Endothelial cell (in vitro differentiated cells): ENCODE data around the gene LYPD5. TPM values are rescaled to one million over a fixed set of nuclear protein-coding genes. Genes with fewer than 3 reads are reported as not detected.

Source experiments
- DNase-seq: peaks from one replicate; pipeline ENCODE4 v3.0.0; 2021; ENCODE audit warnings: low spot score
- H3K27ac Mint-ChIP-seq: one replicate; pipeline ENCODE4 v1.8.0; 2021; ENCODE audit warnings: mixed read lengths, inconsistent platforms; ENCODE audit not compliant: unreplicated experiment
- H3K27me3 Mint-ChIP-seq: one replicate; pipeline ENCODE4 v1.8.0; 2021; ENCODE audit warnings: mild to moderate bottlenecking, moderate library complexity, mixed read lengths, inconsistent platforms; ENCODE audit not compliant: unreplicated experiment
- H3K36me3 Mint-ChIP-seq: one replicate; pipeline ENCODE4 v1.8.0; 2021; ENCODE audit warnings: mild to moderate bottlenecking, low read depth, mixed read lengths, inconsistent platforms; ENCODE audit not compliant: unreplicated experiment
- H3K4me1 Mint-ChIP-seq: one replicate; pipeline ENCODE4 v1.8.0; 2021; ENCODE audit warnings: mild to moderate bottlenecking, mixed read lengths, inconsistent platforms; ENCODE audit not compliant: unreplicated experiment
- H3K4me3 Mint-ChIP-seq: one replicate; pipeline ENCODE4 v1.8.0; 2021; ENCODE audit warnings: mild to moderate bottlenecking, mixed read lengths, inconsistent platforms; ENCODE audit not compliant: unreplicated experiment
- H3K9me3 Mint-ChIP-seq: one replicate; pipeline ENCODE4 v1.8.0; 2021; ENCODE audit warnings: mixed read lengths, inconsistent platforms; ENCODE audit not compliant: unreplicated experiment
- total RNA-seq: library from RNA; stranded (reverse); fragmentation: NEBNext Ultra II Directional; extraction: Animal tissue kit (Norgen Biotek cat#: 25700); gene quantifications from one replicate; pipeline ENCODE4 v1.2.1, GENCODE V29; 2021; ENCODE audit not compliant: unreplicated experiment
- TF ChIP-seq, protein P1 (sequence below): fragments of 200-600 bp; sonication (generic); IDR thresholded peaks from one replicate; pipeline ENCODE4 v1.5.0; 2021; ENCODE audit warnings: antibody characterized with exemption; ENCODE audit not compliant: unreplicated experiment

LYPD5 gene
- total RNA-seq, 1 donor from 2014 or later = not detected

DNA sequence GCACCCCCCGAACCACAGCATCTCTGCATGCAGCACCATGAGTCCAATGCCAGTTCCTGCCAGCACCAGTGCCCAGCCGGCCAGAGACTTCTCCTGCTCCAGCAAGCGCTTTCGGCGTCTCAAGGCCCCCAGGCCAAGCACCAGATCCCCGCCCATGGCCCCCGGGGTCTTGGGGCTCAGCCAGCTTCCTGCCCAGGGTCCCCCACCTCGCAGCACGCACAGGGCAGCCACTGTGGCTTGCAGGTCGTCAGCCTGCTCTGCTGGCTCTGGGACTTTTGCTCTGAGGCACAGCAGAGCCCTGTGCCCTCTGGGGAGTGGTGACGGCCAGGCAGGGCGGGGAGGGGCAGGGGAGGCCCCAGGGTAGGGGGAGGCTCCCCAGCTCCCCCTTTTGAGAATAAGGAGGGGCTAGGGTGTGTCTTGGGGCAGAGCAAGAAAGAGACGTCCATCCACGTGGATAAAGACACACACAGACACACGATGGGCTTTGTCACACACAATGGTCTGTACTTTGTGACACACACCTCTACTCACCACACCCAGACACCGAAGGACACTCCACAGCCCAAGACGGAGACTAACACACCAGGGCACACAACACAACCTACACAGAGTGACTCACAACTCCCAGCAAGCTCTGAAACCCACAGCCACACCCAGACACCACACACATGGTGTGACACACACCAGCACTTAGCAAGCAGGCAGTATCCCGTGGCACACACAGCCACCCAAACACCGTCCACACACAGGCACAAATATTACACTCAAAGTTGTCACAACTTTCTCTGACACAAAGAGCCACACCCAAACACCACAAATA lies 21.3 kb downstream of the LYPD5 start, which contains the start of gene KCNN4:
Gene KCNN4 (minus strand): TSS at position 268 of the 820 bp plus-strand sequence. CDS start 112 bp downstream, at position 156.
- Mint-ChIP-seq H3K27ac (no peak within 1 kb of the TSS), H3K27me3 (peaks cover 19% of the 10 kb centered on the region), H3K9me3 (no peaks in the 10 kb centered on the region), H3K36me3 (peaks cover 8% of the 10 kb centered on the region), H3K4me1 (peaks cover 23% of the 10 kb centered on the region), H3K4me3 (peak within 1 kb of the TSS; percentile 45)
- DNase-seq = no peak
- TF ChIP-seq, protein P1, sequence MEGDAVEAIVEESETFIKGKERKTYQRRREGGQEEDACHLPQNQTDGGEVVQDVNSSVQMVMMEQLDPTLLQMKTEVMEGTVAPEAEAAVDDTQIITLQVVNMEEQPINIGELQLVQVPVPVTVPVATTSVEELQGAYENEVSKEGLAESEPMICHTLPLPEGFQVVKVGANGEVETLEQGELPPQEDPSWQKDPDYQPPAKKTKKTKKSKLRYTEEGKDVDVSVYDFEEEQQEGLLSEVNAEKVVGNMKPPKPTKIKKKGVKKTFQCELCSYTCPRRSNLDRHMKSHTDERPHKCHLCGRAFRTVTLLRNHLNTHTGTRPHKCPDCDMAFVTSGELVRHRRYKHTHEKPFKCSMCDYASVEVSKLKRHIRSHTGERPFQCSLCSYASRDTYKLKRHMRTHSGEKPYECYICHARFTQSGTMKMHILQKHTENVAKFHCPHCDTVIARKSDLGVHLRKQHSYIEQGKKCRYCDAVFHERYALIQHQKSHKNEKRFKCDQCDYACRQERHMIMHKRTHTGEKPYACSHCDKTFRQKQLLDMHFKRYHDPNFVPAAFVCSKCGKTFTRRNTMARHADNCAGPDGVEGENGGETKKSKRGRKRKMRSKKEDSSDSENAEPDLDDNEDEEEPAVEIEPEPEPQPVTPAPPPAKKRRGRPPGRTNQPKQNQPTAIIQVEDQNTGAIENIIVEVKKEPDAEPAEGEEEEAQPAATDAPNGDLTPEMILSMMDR = no peak

DNA sequence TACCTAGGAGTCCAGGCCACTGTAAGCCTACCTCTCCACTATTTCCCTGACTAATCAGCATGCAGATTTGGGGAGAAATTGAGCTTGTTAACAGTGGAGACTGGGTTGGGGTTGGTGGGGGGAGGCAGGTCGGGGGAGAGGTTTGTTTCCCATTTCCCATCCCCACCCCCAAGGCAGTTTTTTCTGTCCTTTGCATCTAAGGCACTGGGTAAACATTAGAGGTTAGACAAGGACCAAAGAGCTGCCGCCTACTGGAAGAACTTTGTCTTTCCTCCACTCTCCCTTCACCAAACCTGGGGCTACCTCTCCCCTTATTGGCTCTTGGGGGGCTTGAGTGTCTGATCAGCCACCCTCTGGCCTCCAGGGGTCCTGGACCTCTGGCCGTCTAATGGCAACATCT lies 22.4 kb downstream of the LYPD5 start:
- H3K4me1 Mint-ChIP-seq = peaks cover 25% of the 10 kb centered on the region
- DNase-seq = no peak
- TF ChIP-seq, protein P1 = no peak
- peaks cover 8% of the 10 kb centered on the region for H3K36me3 Mint-ChIP-seq
- peaks cover 19% of the 10 kb centered on the region for H3K27me3 Mint-ChIP-seq
- no peak overlapping the region for H3K4me3 Mint-ChIP-seq
- no peaks in the 10 kb centered on the region for H3K9me3 Mint-ChIP-seq
- no peak overlapping the region for H3K27ac Mint-ChIP-seq

DNA sequence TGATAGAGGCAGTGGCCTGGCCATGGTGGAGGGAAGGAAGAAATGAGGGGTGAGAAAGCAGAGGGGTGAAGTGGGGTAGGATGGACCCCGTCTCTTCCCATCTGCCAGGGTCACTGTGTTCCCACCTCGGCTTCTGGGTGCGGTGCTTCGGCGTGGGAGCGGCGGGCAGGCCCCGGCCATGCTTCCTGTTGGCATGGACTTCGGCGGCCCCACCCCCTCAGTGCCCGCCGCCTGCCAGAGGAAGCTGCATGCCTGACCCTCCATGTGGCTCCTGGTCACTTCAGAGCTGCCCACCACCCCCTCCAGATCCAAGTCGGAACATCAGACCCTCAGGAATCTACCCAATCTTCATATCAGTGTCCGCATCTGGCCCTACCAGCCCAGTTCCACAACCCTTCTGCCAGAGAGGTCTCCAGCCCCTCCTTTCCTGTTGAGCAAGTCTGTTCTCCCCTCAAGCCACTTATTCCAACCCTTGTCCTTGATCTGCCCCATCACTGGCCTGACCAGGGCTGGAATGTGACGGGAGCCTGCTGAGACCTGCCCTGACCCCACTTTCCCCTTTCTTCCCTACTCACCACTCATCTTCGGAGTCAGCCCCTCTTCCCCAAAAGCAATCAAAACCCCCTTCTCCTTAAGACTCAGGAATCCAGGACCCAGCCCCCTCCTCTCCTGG lies 23.0 kb downstream of the LYPD5 start:
- peaks cover 21% of the 10 kb centered on the region for H3K27me3 Mint-ChIP-seq
- no peaks in the 10 kb centered on the region for H3K9me3 Mint-ChIP-seq
- no peak overlapping the region for H3K27ac Mint-ChIP-seq
- no peak for DNase-seq
- TF ChIP-seq, protein P1 = no peak
- H3K36me3 Mint-ChIP-seq = peaks cover 7% of the 10 kb centered on the region
- peaks cover 25% of the 10 kb centered on the region for H3K4me1 Mint-ChIP-seq
- H3K4me3 Mint-ChIP-seq = no peak overlapping the region

DNA sequence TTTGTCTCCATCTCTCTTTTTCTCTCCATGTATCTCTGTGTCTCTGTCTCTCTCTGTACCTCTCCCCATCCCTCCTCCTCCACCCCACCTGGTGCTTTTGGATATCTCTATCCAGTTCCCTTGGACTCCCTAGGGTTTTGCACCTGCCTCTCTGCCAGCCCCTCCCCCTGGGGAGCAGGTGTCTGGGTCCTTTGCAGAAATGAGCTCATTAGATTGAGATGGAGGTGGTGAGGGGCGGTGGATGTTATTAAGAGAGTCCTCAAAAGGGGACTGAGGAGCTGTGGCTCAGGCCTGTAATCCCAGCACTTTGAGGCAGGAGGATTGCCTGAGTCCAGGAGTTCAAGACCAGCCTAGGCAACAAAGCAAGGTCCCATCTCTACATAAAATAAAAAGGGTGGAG lies 23.6 kb downstream of the LYPD5 start:
- H3K4me1 Mint-ChIP-seq = peaks cover 25% of the 10 kb centered on the region
- H3K36me3 Mint-ChIP-seq = peaks cover 2% of the 10 kb centered on the region
- H3K27ac Mint-ChIP-seq = no peak overlapping the region
- peaks cover 24% of the 10 kb centered on the region for H3K27me3 Mint-ChIP-seq
- no peak overlapping the region for H3K4me3 Mint-ChIP-seq
- H3K9me3 Mint-ChIP-seq = no peaks in the 10 kb centered on the region
- TF ChIP-seq, protein P1 = no peak
- DNase-seq = no peak
